Measurements from ENCODE around the gene CLCA1.
"Not testable (repeated sequence)": the region's sequence is repeated elsewhere in the genome, so short reads cannot be mapped to it uniquely, and the experiment has no call there.

Gene CLCA1

DNA sequence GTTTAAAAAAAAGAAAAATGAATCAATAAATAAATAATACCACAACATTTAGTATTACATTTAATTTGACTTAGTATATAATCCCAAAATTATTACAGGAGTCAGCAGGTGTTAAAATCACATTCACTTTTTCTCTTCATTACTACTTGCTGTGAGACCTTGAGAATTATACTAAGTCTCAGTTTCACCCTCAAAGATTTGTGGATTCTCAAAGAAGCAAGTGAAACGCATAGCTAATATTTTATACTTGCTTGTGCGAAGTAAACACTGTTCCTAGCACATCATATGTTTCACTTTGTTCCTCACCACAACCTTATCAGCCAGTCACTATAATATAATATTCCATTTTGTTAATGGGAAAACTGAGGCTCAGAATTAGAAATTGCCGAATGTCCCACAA lies 4.0 kb downstream of the CLCA1 start:
- Mint-ChIP-seq H3K36me3 (ENCODE audit: low read depth) (no peaks in the 10 kb centered on the region), H3K4me3 (no peak overlapping the region), H3K27me3 (ENCODE audit: low read depth) (peaks cover 12% of the 10 kb centered on the region), H3K27ac (no peak overlapping the region), H3K4me1 (ENCODE audit: low read depth) (no peaks in the 10 kb centered on the region), H3K9me3 (no peaks in the 10 kb centered on the region)
- DNase-seq (ENCODE audit: low spot score): no peak

- H3K4me3 Mint-ChIP-seq: no peak overlapping the region
- no peak overlapping the region for H3K27ac Mint-ChIP-seq
- H3K4me1 Mint-ChIP-seq (ENCODE audit: low read depth): no peaks in the 10 kb centered on the region
These were observed 8.5 kb downstream of the CLCA1 start for GRCh38 chr1:86477256-86477655.

GRCh38 chr1:86477682-86478081 lies 9.0 kb downstream of the CLCA1 start:
- Mint-ChIP-seq H3K4me1 (ENCODE audit: low read depth) (no peaks in the 10 kb centered on the region), H3K9me3 (no peaks in the 10 kb centered on the region)

More at GRCh38 chr1:86477256-86477655, 8.5 kb downstream of the CLCA1 start:
- Mint-ChIP-seq H3K9me3 (no peaks in the 10 kb centered on the region), H3K36me3 (ENCODE audit: low read depth) (no peaks in the 10 kb centered on the region), H3K27me3 (ENCODE audit: low read depth) (peaks cover 5% of the 10 kb centered on the region)
- DNase-seq (ENCODE audit: low spot score): no peak

DNA sequence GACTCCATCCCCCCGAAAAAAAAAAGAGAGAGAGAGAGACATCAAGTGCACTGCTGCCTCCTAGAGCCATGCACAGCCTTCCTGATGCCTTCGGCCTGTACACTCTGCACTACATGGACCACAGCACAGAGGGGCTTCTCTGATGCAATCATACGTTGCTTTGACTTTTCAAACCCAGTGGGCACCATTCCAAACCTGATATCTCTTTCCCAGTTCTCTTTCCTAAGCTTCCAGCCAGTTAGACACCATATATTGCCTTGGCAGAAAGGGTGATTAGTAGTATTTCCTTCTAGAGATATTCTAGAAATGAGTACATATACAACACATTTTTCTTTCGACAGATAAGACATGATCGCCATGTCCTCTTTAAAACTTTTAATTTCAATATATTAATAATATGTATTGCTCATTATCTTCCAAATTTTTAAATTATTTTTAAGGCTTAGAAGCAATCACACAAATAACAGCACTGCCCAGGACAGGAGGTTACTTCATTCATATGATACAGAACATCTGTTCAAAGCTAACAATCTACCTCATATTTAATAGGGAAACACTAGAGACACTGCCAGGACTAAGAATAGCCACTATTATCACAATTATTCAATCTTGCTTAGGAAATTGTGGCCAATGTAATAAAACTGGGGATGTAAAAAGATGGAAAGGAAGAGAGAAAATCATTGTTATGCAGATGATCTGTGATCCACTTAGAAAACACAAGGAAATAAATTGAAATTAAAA lies 9.9 kb downstream of the CLCA1 start:
- H3K9me3 Mint-ChIP-seq: no peaks in the 10 kb centered on the region
- no peak overlapping the region for H3K4me3 Mint-ChIP-seq
- H3K36me3 Mint-ChIP-seq (ENCODE audit: low read depth): no peaks in the 10 kb centered on the region
- no peaks in the 10 kb centered on the region for H3K4me1 Mint-ChIP-seq (ENCODE audit: low read depth)
- H3K27ac Mint-ChIP-seq: no peak overlapping the region
- DNase-seq (ENCODE audit: low spot score): no peak
- peaks cover 4% of the 10 kb centered on the region for H3K27me3 Mint-ChIP-seq (ENCODE audit: low read depth)

More at GRCh38 chr1:86477682-86478081, 9.0 kb downstream of the CLCA1 start:
- Mint-ChIP-seq H3K27me3 (ENCODE audit: low read depth) (peaks cover 4% of the 10 kb centered on the region), H3K27ac (no peak overlapping the region), H3K36me3 (ENCODE audit: low read depth) (no peaks in the 10 kb centered on the region), H3K4me3 (no peak overlapping the region)
- DNase-seq (ENCODE audit: low spot score): no peak

DNA sequence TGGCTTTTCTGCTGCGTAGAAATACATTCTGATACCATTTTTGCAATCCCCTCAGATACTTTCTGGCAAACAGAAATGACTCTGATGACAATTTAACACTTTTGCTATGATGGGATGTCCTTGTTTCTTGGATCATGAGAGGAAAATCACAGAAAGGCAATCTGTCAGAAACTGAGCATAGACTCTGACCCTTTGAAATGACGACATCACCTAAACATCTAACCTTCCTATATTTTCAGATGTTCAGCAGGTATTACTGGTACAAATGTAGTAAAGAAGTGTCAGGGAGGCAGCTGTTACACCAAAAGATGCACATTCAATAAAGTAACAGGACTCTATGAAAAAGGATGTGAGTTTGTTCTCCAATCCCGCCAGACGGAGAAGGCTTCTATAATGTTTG lies 13.2 kb downstream of the CLCA1 start:
- Mint-ChIP-seq H3K27me3 (ENCODE audit: low read depth) (peaks cover 4% of the 10 kb centered on the region), H3K4me1 (ENCODE audit: low read depth) (no peaks in the 10 kb centered on the region), H3K36me3 (ENCODE audit: low read depth) (no peaks in the 10 kb centered on the region), H3K4me3 (no peak overlapping the region), H3K27ac (no peak overlapping the region), H3K9me3 (no peaks in the 10 kb centered on the region)
- no peak for DNase-seq (ENCODE audit: low spot score)

DNA sequence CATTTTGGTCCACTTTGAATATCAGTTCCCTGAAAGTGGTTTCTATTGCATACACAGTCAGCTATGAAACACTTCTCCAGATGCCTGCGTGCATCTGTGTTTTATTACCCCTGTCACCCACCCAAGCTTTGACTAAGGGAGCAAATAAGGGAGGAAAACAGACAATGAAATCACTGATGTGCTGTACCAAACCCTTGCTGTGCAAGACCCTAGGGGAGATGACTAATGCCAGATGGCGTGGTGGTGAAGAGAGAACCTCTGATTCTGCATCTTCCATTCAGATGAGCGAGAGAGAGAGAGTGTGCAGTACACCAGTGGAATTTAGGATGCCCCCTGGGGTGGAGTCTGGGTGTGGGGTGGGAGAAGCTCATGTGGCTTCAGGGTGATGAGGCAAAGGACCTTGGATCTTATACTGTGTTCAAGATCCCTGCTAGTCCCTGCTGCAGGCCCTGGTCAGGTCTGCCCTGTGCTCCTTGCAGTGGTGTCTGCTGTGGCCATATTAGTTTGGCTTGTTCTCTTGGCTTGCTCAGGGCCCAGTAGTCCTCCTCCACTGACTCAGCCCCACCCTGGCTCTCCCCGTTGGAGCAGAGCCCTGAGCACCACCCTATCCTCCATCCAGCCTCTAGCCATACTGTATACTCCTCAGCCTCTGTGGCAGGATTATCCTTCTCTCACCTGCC lies 18.5 kb downstream of the CLCA1 start:
- Mint-ChIP-seq H3K4me1 (ENCODE audit: low read depth) (no peaks in the 10 kb centered on the region), H3K27me3 (ENCODE audit: low read depth) (no peaks in the 10 kb centered on the region), H3K4me3 (no peak overlapping the region), H3K36me3 (ENCODE audit: low read depth) (no peaks in the 10 kb centered on the region), H3K27ac (no peak overlapping the region), H3K9me3 (no peaks in the 10 kb centered on the region)
- DNase-seq (ENCODE audit: low spot score): no peak

DNA sequence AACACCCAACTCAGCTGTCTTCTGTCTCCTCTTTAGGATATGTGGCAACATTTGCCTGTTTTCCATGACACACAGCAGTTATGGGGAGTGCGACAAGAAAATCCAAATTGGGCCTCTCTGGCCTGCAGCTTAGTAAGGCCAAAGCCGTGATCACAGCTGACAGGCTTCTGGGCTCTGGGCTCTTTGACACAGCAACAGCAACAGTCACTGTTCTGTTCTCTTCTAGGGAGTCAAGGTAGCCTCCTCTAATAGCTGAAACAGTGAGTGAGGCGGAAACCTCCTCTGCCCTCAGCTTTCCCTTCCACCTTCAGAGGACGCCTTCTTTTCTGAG lies 19.0 kb downstream of the CLCA1 start:
- Mint-ChIP-seq H3K9me3 (no peaks in the 10 kb centered on the region), H3K27ac (no peak overlapping the region), H3K36me3 (ENCODE audit: low read depth) (no peaks in the 10 kb centered on the region), H3K27me3 (ENCODE audit: low read depth) (no peaks in the 10 kb centered on the region), H3K4me3 (no peak overlapping the region), H3K4me1 (ENCODE audit: low read depth) (no peaks in the 10 kb centered on the region)
- no peak for DNase-seq (ENCODE audit: low spot score)

- Mint-ChIP-seq H3K4me3 (no peak overlapping the region), H3K27me3 (ENCODE audit: low read depth) (no peaks in the 10 kb centered on the region), H3K4me1 (ENCODE audit: low read depth) (no peaks in the 10 kb centered on the region), H3K27ac (no peak overlapping the region), H3K36me3 (ENCODE audit: low read depth) (no peaks in the 10 kb centered on the region), H3K9me3 (no peaks in the 10 kb centered on the region)
- no peak for DNase-seq (ENCODE audit: low spot score)
These were observed 20.6 kb downstream of the CLCA1 start for GRCh38 chr1:86489242-86489878.

- Mint-ChIP-seq H3K36me3 (ENCODE audit: low read depth) (no peaks in the 10 kb centered on the region), H3K9me3 (no peaks in the 10 kb centered on the region), H3K4me1 (ENCODE audit: low read depth) (no peaks in the 10 kb centered on the region), H3K4me3 (no peak overlapping the region), H3K27ac (no peak overlapping the region), H3K27me3 (ENCODE audit: low read depth) (no peaks in the 10 kb centered on the region)
- DNase-seq (ENCODE audit: low spot score): no peak
These were observed 22.6 kb downstream of the CLCA1 start for GRCh38 chr1:86491171-86491950.

- H3K4me3 Mint-ChIP-seq: no peak overlapping the region
- H3K27me3 Mint-ChIP-seq (ENCODE audit: low read depth): peaks cover 9% of the 10 kb centered on the region
- no peak overlapping the region for H3K27ac Mint-ChIP-seq
- no peaks in the 10 kb centered on the region for H3K36me3 Mint-ChIP-seq (ENCODE audit: low read depth)
- peaks cover 11% of the 10 kb centered on the region for H3K4me1 Mint-ChIP-seq (ENCODE audit: low read depth)
- no peaks in the 10 kb centered on the region for H3K9me3 Mint-ChIP-seq
- no peak for DNase-seq (ENCODE audit: low spot score)
These were observed 29.6 kb downstream of the CLCA1 start for GRCh38 chr1:86498281-86498680.

GRCh38 chr1:86499987-86500593 lies 31.4 kb downstream of the CLCA1 start:
- Mint-ChIP-seq H3K4me3 (no peak overlapping the region), H3K36me3 (ENCODE audit: low read depth) (no peaks in the 10 kb centered on the region), H3K4me1 (ENCODE audit: low read depth) (peaks cover 14% of the 10 kb centered on the region), H3K27ac (no peak overlapping the region), H3K9me3 (no peaks in the 10 kb centered on the region), H3K27me3 (ENCODE audit: low read depth) (peaks cover 22% of the 10 kb centered on the region)
- no peak for DNase-seq (ENCODE audit: low spot score)

DNA sequence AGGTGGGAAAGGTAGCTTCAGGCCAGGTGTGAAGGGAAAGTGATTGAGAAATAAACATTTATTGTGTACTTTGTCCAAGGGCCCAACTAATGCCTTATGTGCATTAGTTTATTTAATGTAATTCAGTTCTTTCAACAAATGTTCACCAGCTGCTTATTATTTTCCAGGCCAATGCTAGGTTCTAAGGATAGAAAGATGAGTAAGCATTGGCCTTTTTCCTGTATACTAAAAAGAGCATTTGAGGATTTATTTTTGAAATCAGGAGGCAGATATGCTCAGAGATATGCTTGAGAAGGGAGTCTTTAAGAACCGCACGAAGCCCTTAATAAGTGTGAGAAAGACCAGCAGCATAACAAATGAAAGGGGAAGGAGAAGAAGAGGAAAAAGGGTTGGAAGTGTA lies 32.0 kb downstream of the CLCA1 start:
- no peak overlapping the region for H3K27ac Mint-ChIP-seq
- H3K4me1 Mint-ChIP-seq (ENCODE audit: low read depth): peaks cover 14% of the 10 kb centered on the region
- no peaks in the 10 kb centered on the region for H3K36me3 Mint-ChIP-seq (ENCODE audit: low read depth)
- H3K27me3 Mint-ChIP-seq (ENCODE audit: low read depth): peaks cover 25% of the 10 kb centered on the region
- no peak for DNase-seq (ENCODE audit: low spot score)
- no peak overlapping the region for H3K4me3 Mint-ChIP-seq
- H3K9me3 Mint-ChIP-seq: no peaks in the 10 kb centered on the region

DNA sequence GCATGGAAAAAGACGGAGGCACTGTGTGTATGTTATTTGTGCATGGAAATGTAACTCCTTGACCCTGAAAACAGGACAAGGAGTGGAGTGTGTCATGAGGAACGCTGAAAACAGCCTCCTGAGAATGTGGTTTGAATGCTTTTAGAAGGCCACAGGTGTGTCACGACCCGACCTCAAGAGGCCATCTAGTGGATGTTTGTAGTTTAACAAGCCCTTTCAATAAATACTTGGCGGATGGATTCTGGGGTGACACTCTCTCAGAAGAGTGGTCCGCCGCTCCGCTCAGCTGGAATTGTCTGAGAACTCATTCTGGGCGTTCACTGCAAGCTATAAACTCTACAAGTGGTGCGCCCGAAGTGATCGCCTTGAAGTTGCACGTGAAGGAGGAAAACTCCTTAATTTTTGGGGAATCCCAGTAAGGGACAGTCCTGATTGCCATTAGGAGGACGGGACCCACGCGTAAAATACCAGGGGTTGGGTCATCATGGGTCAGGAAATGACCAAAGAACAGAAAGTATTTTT lies 33.5 kb downstream of the CLCA1 start:
- not testable (repeated sequence) for H3K9me3 Mint-ChIP-seq; H3K27ac Mint-ChIP-seq; H3K36me3 Mint-ChIP-seq (ENCODE audit: low read depth)
- peak overlapping the region; percentile 82 for H3K4me3 Mint-ChIP-seq
- DNase-seq (ENCODE audit: low spot score): peak; percentile 15
- H3K4me1 Mint-ChIP-seq (ENCODE audit: low read depth): peaks cover 14% of the 10 kb centered on the region
- H3K27me3 Mint-ChIP-seq (ENCODE audit: low read depth): peaks cover 25% of the 10 kb centered on the region

Data from T-helper 2 cell treated with Interferon-gamma antibody and Interleukin-4, amounts not matched to agents 5 μg/mL and 100 μg/mL, for 36 hours (primary cell).